ENCODE results near the gene TRIP10. TPM values are rescaled to one million over a fixed set of nuclear protein-coding genes. Genes with fewer than 3 reads are reported as not detected.
"Not testable (repeated sequence)": the region's sequence is repeated elsewhere in the genome, so short reads cannot be mapped to it uniquely, and the experiment has no call there.

Gene TRIP10
- total and polyA plus RNA-seq, 2 of the 4 experiments (the other 2 are of a cell fraction), result 39.1 to 47.0 TPM

GRCh38 chr19:6771648-6772027, 32.2 kb downstream of the TRIP10 start:
- H2BK20ac ChIP-seq (ENCODE audit: low read depth, low read length); in situ Hi-C loops (cut with MboI; ENCODE audit: low sequenced_read_pairs): not testable (repeated sequence)

More at GRCh38 chr19:6771648-6772027, 32.2 kb downstream of the TRIP10 start:
- H3K9me3 ChIP-seq (ENCODE audit: control insufficient read depth, insufficient read depth, low read length); H2AK5ac ChIP-seq (ENCODE audit: low read depth, low read length); H2BK120ac ChIP-seq (ENCODE audit: low read depth, low read length); dilution Hi-C loops (cut with HindIII; ENCODE audit: low sequenced_read_pairs, unreplicated experiment); H3K4ac ChIP-seq (ENCODE audit: low read depth, low read length); H3K27ac ChIP-seq (ENCODE audit: insufficient read depth, low read length); H4K8ac ChIP-seq (ENCODE audit: low read depth in 2 of 2, low read length in 2 of 2); H2AFZ ChIP-seq (replicated peaks; ENCODE audit: low read length, poor library complexity); DNase-seq; H3K79me1 ChIP-seq (ENCODE audit: low read depth in 1 of 2, low read length in 2 of 2); H3K4me3 ChIP-seq (ENCODE audit: insufficient read depth, low read depth, low read length); H3K23ac ChIP-seq (ENCODE audit: low read depth, low read length); H2BK15ac ChIP-seq (ENCODE audit: low read depth, low read length); H4K5ac ChIP-seq (ENCODE audit: low read depth, low read length); H2BK5ac ChIP-seq (ENCODE audit: low read depth, low read length, poor library complexity, severe bottlenecking); intact Hi-C loops (cut with micrococcal nuclease); H3K4me2 ChIP-seq (ENCODE audit: low read depth, low read length); H3K14ac ChIP-seq (replicated peaks; ENCODE audit: low read depth, low read length); ATAC-seq (ENCODE audit: low read depth); H3K56ac ChIP-seq (ENCODE audit: extremely low read depth, insufficient read depth, low read length); H3K27me3 ChIP-seq (ENCODE audit: control insufficient read depth, insufficient read depth, low read length); H3K36me3 ChIP-seq (ENCODE audit: control insufficient read depth, insufficient read depth, low read length); H3K18ac ChIP-seq (ENCODE audit: low read depth, low read length); H3K4me1 ChIP-seq (ENCODE audit: control insufficient read depth, insufficient read depth, low read length); BruUV-seq (replicated peaks); H3K9ac ChIP-seq (ENCODE audit: low read depth, low read length); H4K91ac ChIP-seq (ENCODE audit: insufficient read depth, low read depth, low read length); POLR2A ChIA-PET (ENCODE audit: unreplicated experiment); H3K9me1 ChIP-seq (ENCODE audit: insufficient read depth, low read length); H4K20me1 ChIP-seq (ENCODE audit: insufficient read depth, low read length); H2AK9ac ChIP-seq (replicated peaks; ENCODE audit: low read depth, low read length, poor library complexity): not testable (repeated sequence)
- 75% methylated on average over 4 of the region's 7 CpGs; no CpG with 5 or more reads in 1 of the 2 experiments for WGBS, 2 experiments (ENCODE audit: extremely low coverage in 2 of 2, insufficient read length in 1 of 2)
- CTCF ChIA-PET, result interaction anchor here (0.6 to 1.0 kb wide), 2 partner anchors 51 to 393 kb away, joined by 3 to 4 read pairs; no protein-coding TSS in a partner anchor
